HEK293T (cell line): ENCODE measurements around the gene FLII.

Experiments used
- ARNT ChIP-seq: fragments of 450-650 bp; IDR thresholded peaks from 2 replicates; pipeline ENCODE4 v1.6.1; 2017; ENCODE audit warnings: mild to moderate bottlenecking
- FOXA1 ChIP-seq: fragments of 450-650 bp; IDR thresholded peaks from 2 replicates; pipeline ENCODE4 v1.6.1; 2016; ENCODE audit warnings: mild to moderate bottlenecking
- FOXK2 ChIP-seq: fragments of 450-650 bp; IDR thresholded peaks from 2 replicates; pipeline ENCODE4 v1.6.1; 2016; ENCODE audit warnings: mild to moderate bottlenecking
- SP1 ChIP-seq: fragments of 450-650 bp; IDR thresholded peaks from 2 replicates; pipeline ENCODE4 v1.6.1; 2017
- TARDBP ChIP-seq: fragments of 450-650 bp; IDR thresholded peaks from 2 replicates; pipeline ENCODE4 v1.6.1; 2016

DNA sequence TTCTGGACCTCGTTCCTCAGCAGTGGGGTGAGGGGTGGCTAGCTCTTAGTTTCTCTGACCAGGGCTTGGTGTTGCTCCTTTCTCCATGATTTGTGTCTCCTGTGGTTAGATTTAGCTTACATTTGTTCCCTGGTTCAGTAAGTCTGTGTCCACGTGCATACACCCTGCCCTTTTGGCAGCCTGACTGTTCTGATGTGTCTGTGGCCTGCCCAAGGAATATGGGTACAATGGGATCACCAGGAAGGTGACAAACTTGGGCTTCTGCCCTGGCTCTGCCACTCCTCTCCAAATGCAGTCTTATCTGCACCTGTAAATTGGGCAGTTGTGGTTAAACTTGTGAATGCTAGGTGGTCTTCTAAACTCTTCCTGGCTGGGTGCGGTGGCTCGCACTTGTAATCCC is 57.4 kb downstream of the FLII start:
- no peak for TF ChIP-seq ARNT
- no peak for TF ChIP-seq TARDBP
- TF ChIP-seq FOXA1 = no peak
- no peak for TF ChIP-seq SP1
- TF ChIP-seq FOXK2 = no peak
